IMR-90 (cell line): ENCODE data around the gene HMGCS2. TPM values are rescaled to one million over a fixed set of nuclear protein-coding genes. Genes with fewer than 3 reads are reported as not detected.

ENCODE experiments used
- ATAC-seq: fragments of 200-7000 bp; cut with Tn5 transposase; 2 replicates; pipeline ENCODE4 v1.9.1; 2020; ENCODE audit warnings: low read depth, mild to moderate bottlenecking, moderate library complexity
- BruUV-seq: library from RNA; stranded (reverse); fragments of 400-500 nt; replicated peaks from 2 replicates; lab custom pipeline; 2021; lab: Mats Ljungman, UMichigan
- CTCF ChIA-PET: fragments of 300-600 bp; formaldehyde crosslinking; extraction: SDS; loops from one replicate; lab custom pipeline; 2021; ENCODE audit warnings: antibody characterized with exemption; lab: Yijun Ruan, JAX
- POLR2A ChIA-PET: fragments of 300-600 bp; sonication (Branson Sonifier 250); formaldehyde crosslinking; loops from one replicate; lab custom pipeline; 2022; ENCODE audit warnings: antibody characterized with exemption; ENCODE audit not compliant: unreplicated experiment; lab: Charles Lee
- DNase-seq: peaks from one replicate; pipeline ENCODE4 v3.0.0; 2013
- H2AFZ ChIP-seq: replicated peaks from 2 replicates; pipeline ENCODE3; 2013; ENCODE audit warnings: low read length, mild to moderate bottlenecking; ENCODE audit not compliant: poor library complexity
- H2AK5ac ChIP-seq: 2 replicates; pipeline ENCODE4 v1.6.1; 2013; ENCODE audit warnings: low read depth, low read length, inconsistent platforms
- H2AK9ac ChIP-seq: replicated peaks from 2 replicates; pipeline ENCODE3; 2013; ENCODE audit warnings: mild to moderate bottlenecking, low read depth, low read length, moderate library complexity; ENCODE audit not compliant: poor library complexity
- H2BK120ac ChIP-seq: 2 replicates; pipeline ENCODE4 v1.6.1; 2013; ENCODE audit warnings: low read depth, low read length, inconsistent platforms
- H2BK15ac ChIP-seq: 3 replicates; pipeline ENCODE4 v1.6.1; 2013; ENCODE audit warnings: low read depth, low read length, inconsistent platforms
- H2BK20ac ChIP-seq: 2 replicates; pipeline ENCODE4 v1.6.1; 2013; ENCODE audit warnings: low read depth, mild to moderate bottlenecking, inconsistent platforms, low read length, moderate library complexity
- H2BK5ac ChIP-seq: 2 replicates; pipeline ENCODE4 v1.6.1; 2013; ENCODE audit warnings: mild to moderate bottlenecking, low read depth, low read length, inconsistent platforms; ENCODE audit not compliant: poor library complexity, severe bottlenecking
- H3K14ac ChIP-seq: replicated peaks from 2 replicates; pipeline ENCODE4 v1.6.1; 2013; ENCODE audit warnings: low read depth, low read length, inconsistent platforms
- H3K18ac ChIP-seq: 2 replicates; pipeline ENCODE4 v1.6.1; 2013; ENCODE audit warnings: low read depth, low read length, control low read depth
- H3K23ac ChIP-seq: 2 replicates; pipeline ENCODE4 v1.6.1; 2013; ENCODE audit warnings: low read depth, low read length, inconsistent platforms
- H3K27ac ChIP-seq: 2 replicates; pipeline ENCODE4 v1.5.1; 2013; ENCODE audit warnings: mild to moderate bottlenecking, control low read depth, low read length; ENCODE audit not compliant: insufficient read depth
- H3K27me3 ChIP-seq: 2 replicates; pipeline ENCODE4 v1.6.1; 2013; ENCODE audit warnings: low read length; ENCODE audit not compliant: control insufficient read depth, insufficient read depth
- H3K36me3 ChIP-seq: 2 replicates; pipeline ENCODE4 v1.6.1; 2013; ENCODE audit warnings: low read length, mixed read lengths; ENCODE audit not compliant: control insufficient read depth, insufficient read depth
- H3K4ac ChIP-seq: 2 replicates; pipeline ENCODE4 v1.6.1; 2013; ENCODE audit warnings: low read depth, low read length, inconsistent platforms
- H3K4me1 ChIP-seq: 2 replicates; pipeline ENCODE4 v1.6.1; 2013; ENCODE audit warnings: low read length, mixed read lengths; ENCODE audit not compliant: control insufficient read depth, insufficient read depth
- H3K4me2 ChIP-seq: 2 replicates; pipeline ENCODE4 v1.6.1; 2013; ENCODE audit warnings: low read depth, mild to moderate bottlenecking, control low read depth, low read length, moderate library complexity
- H3K4me3 ChIP-seq: 2 replicates; pipeline ENCODE4 v1.5.1; 2013; ENCODE audit warnings: low read depth, mild to moderate bottlenecking, control low read depth, low read length, moderate library complexity; ENCODE audit not compliant: insufficient read depth
- H3K56ac ChIP-seq: 2 replicates; pipeline ENCODE4 v1.6.1; 2013; ENCODE audit warnings: low read length, inconsistent platforms; ENCODE audit not compliant: insufficient read depth; ENCODE audit errors: extremely low read depth
- H3K79me1 ChIP-seq, 2 experiments: 2 replicates each; pipeline ENCODE4 v1.6.1; 2013; ENCODE audit warnings: low read length in 2 of 2, inconsistent platforms in 1 of 2, low read depth in 1 of 2
- H3K9ac ChIP-seq: 2 replicates; pipeline ENCODE4 v1.6.1; 2013; ENCODE audit warnings: low read depth, low read length, control low read depth
- H3K9me1 ChIP-seq: 2 replicates; pipeline ENCODE4 v1.6.1; 2013; ENCODE audit warnings: low read length, inconsistent platforms; ENCODE audit not compliant: insufficient read depth
- H3K9me3 ChIP-seq: 2 replicates; pipeline ENCODE4 v1.6.1; 2013; ENCODE audit warnings: low read length; ENCODE audit not compliant: control insufficient read depth, insufficient read depth
- H4K20me1 ChIP-seq: 2 replicates; pipeline ENCODE4 v1.6.1; 2013; ENCODE audit warnings: low read length, inconsistent platforms; ENCODE audit not compliant: insufficient read depth
- H4K5ac ChIP-seq: 2 replicates; pipeline ENCODE4 v1.6.1; 2013; ENCODE audit warnings: mild to moderate bottlenecking, low read depth, low read length, control low read depth
- H4K8ac ChIP-seq, 2 experiments: 2 replicates each; pipeline ENCODE4 v1.6.1; 2013; ENCODE audit warnings: low read depth in 2 of 2, low read length in 2 of 2, control low read depth in 1 of 2, inconsistent platforms in 1 of 2
- H4K91ac ChIP-seq: 2 replicates; pipeline ENCODE4 v1.6.1; 2013; ENCODE audit warnings: low read depth, low read length, inconsistent platforms; ENCODE audit not compliant: insufficient read depth
- CEBPB ChIP-seq: IDR thresholded peaks from 2 replicates; pipeline ENCODE4 v1.6.1; 2012; ENCODE audit warnings: low read depth, low read length, improper control_type of control experiment
- USF2 ChIP-seq: fragments of 150-350 bp; IDR thresholded peaks from 2 replicates; pipeline ENCODE4 v1.6.1; 2017; ENCODE audit warnings: mild to moderate bottlenecking, antibody characterized with exemption, low read length, low read depth
- WGBS, 2 experiments: methylation state at CpG; one replicate each; pipeline versions ENCODE4 v1.1.5 to v1.1.7; 2013; ENCODE audit warnings: missing lambda C conversion rate in 2 of 2; ENCODE audit not compliant: insufficient read length in 1 of 2; ENCODE audit errors: extremely low coverage in 2 of 2; 5-methylcytosine and 5-hydroxymethylcytosine counted together
- dilution Hi-C: fragments of 300-500 bp; cut with HindIII; formaldehyde crosslinking; loops from one replicate; pipeline ENCODE4 v1.14.3; 2018; ENCODE audit warnings: low sequenced_read_pairs; ENCODE audit not compliant: unreplicated experiment
- in situ Hi-C: fragments of 300-500 bp; cut with MboI; formaldehyde crosslinking; loops from 3 replicates; pipeline ENCODE4 v1.14.3; 2019; ENCODE audit warnings: low sequenced_read_pairs, inconsistent platforms, mixed read lengths
- intact Hi-C: fragments of 100-400 bp; cut with micrococcal nuclease; formaldehyde crosslinking; loops from 2 replicates; pipeline ENCODE4 v1.10.0; 2022
- polyA plus RNA-seq, 3 experiments: library from polyadenylated mRNA; depleted of rRNA; stranded (reverse); fragments of >200 nt; gene quantifications; 2 replicates each; pipeline ENCODE4 v1.2.3, GENCODE V29; 2012; ENCODE audit warnings: low replicate concordance in 1 of 3
- total RNA-seq: library from RNA; depleted of rRNA; stranded (reverse); fragments of >200 nt; gene quantifications from 2 replicates; pipeline ENCODE4 v1.2.3, GENCODE V29; 2012

The HMGCS2 gene
- total and polyA plus RNA-seq, 2 of the 4 experiments (the other 2 are of a cell fraction), result not detected

- Histone ChIP-seq H3K27ac (no peak overlapping the region), H3K36me3 (no peaks in the 10 kb centered on the region), H3K56ac (no peak overlapping the region), H2BK20ac (no peak overlapping the region), H4K20me1 (no peaks in the 10 kb centered on the region), H3K27me3 (peaks cover 12% of the 10 kb centered on the region), H3K9ac (no peak overlapping the region), H3K18ac (no peak overlapping the region), H2BK120ac (no peak overlapping the region), H2AK9ac (no peak overlapping the region), H2AK5ac (no peak overlapping the region), H4K5ac (no peak overlapping the region), H3K14ac (no peak overlapping the region), H4K8ac (no peak overlapping the region), H3K4me3 (no peak overlapping the region), H3K79me1 (no peaks in the 10 kb centered on the region), H2BK15ac (no peak overlapping the region), H4K91ac (no peak overlapping the region), H2BK5ac (no peak overlapping the region), H3K4me1 (peaks cover 3% of the 10 kb centered on the region; the same call in 1 of the 2 replicates), H3K9me3 (no peaks in the 10 kb centered on the region), H3K4ac (no peak overlapping the region), H3K23ac (no peak overlapping the region), H2AFZ (no peak overlapping the region), H3K4me2 (no peak overlapping the region), H3K9me1 (no peaks in the 10 kb centered on the region)
- dilution Hi-C loops (no loop called here), in situ Hi-C loops (no loop called here), intact Hi-C loops (loop anchor here (2.0 to 5.0 kb wide), 2 partner anchors 18 to 136 kb away; no protein-coding TSS in a partner anchor)
- DNase-seq (no peak), ATAC-seq (no peak)
- POLR2A ChIA-PET, result no interaction called here
- no peak for TF ChIP-seq USF2
- no peak for TF ChIP-seq CEBPB
- CTCF ChIA-PET, result no interaction called here
- no CpG with 5 or more reads among the region's 4 CpGs for WGBS, 2 experiments
- BruUV-seq, result no TSS peak
These were observed 37.8 kb upstream of the HMGCS2 start for GRCh38 chr1:119806489-119806888.
